Measurements from ENCODE around the gene SPTLC3. TPM values are rescaled to one million over a fixed set of nuclear protein-coding genes. Genes with fewer than 3 reads are reported as not detected.

SPTLC3 gene
- total and polyA plus RNA-seq, 2 donors (not counting 1 experiment from before 2014, with no cell fraction given) = not detected

GRCh38 chr20:13186043-13186774, 177.4 kb downstream of the SPTLC3 start:
- no CpG with 5 or more reads among the region's 3 CpGs for WGBS (ENCODE audit: insufficient coverage)

More at GRCh38 chr20:13186043-13186774, 177.4 kb downstream of the SPTLC3 start:
- TF ChIP-seq CTCF (IDR thresholded peaks at IDR 0.05) (no peak), EZH2 (IDR thresholded peaks at IDR 0.05; ENCODE audit: borderline replicate concordance, insufficient read depth, low read depth, low read length, poor library complexity, severe bottlenecking) (no peak)
- H3K27ac Mint-ChIP-seq = no peak overlapping the region
- Histone ChIP-seq H4K20me1 (ENCODE audit: control insufficient read depth, insufficient read depth, low read length, poor library complexity, severe bottlenecking) (no peaks in the 10 kb centered on the region), H2AFZ (ENCODE audit: insufficient read depth, low read depth, low read length, poor library complexity, severe bottlenecking) (no peak overlapping the region), H3K27me3 (replicated peaks in 1 of 4; ENCODE audit: control extremely low read depth in 1 of 4, control insufficient read depth in 3 of 4, insufficient read depth in 4 of 4, low read length in 3 of 4) (peaks cover 0 to 3% (median 0%) of the 10 kb centered on the region in 4 experiments), H3K9ac (ENCODE audit: low read length) (no peak overlapping the region), H3K27ac (ENCODE audit: low read length in 2 of 2) (no peak overlapping the region), H3K79me2 (ENCODE audit: control insufficient read depth, insufficient read depth, low read length) (no peaks in the 10 kb centered on the region), H3K4me1 (ENCODE audit: control insufficient read depth in 2 of 2, insufficient read depth in 2 of 2, low read length in 2 of 2) (no peaks in the 10 kb centered on the region), H3K36me3 (replicated peaks in 1 of 2; ENCODE audit: control extremely low read depth in 1 of 2, control insufficient read depth in 1 of 2, extremely low read depth in 1 of 2, insufficient read depth in 2 of 2, low read length in 1 of 2) (no peaks in the 10 kb centered on the region), H3K4me2 (replicated peaks; ENCODE audit: low read depth, low read length, poor library complexity, severe bottlenecking) (no peak overlapping the region), H3K4me3 (ENCODE audit: control extremely low read depth in 1 of 5, extremely low read depth in 1 of 5, insufficient read depth in 1 of 5, low read depth in 2 of 5, low read length in 4 of 5) (no peak overlapping the region), H3K9me3 (ENCODE audit: control extremely low read depth in 1 of 3, control insufficient read depth in 2 of 3, insufficient read depth in 1 of 3, low read length in 2 of 3) (peaks cover 0 to 5% (median 0%) of the 10 kb centered on the region in 3 donors)
- ATAC-seq (ENCODE audit: low read depth) = no peak
- intact Hi-C loops (cut with micrococcal nuclease) = no loop called here
- H3K4me3 Mint-ChIP-seq = no peak overlapping the region
- POLR2A ChIA-PET = no interaction called here
- H3K9me3 Mint-ChIP-seq (ENCODE audit: insufficient read depth) = peaks cover 7% of the 10 kb centered on the region
- no peaks in the 10 kb centered on the region for H3K4me1 Mint-ChIP-seq
- CTCF ChIA-PET = no interaction called here
- DNase-seq = no peak
- peaks cover 11% of the 10 kb centered on the region for H3K27me3 Mint-ChIP-seq
